Endothelial cell of umbilical vein (primary cell): ENCODE results near the gene SH3PXD2B. TPM values are rescaled to one million over a fixed set of nuclear protein-coding genes. Genes with fewer than 3 reads are reported as not detected.

Experiments used
- BruUV-seq: library from RNA; stranded (reverse); fragments of 400-500 nt; replicated peaks from 2 replicates; lab custom pipeline; 2021; lab: Mats Ljungman, UMichigan
- CTCF ChIA-PET: fragments of 300-600, 350-600 bp; sonication (Branson Sonifier 250); formaldehyde crosslinking; loops from one replicate; lab custom pipeline; 2021; ENCODE audit warnings: antibody characterized with exemption, inconsistent platforms; lab: Charles Lee
- POLR2A ChIA-PET: fragments of 300-600, 350-600 bp; sonication (Branson Sonifier 250); formaldehyde crosslinking; loops from one replicate; lab custom pipeline; 2021; ENCODE audit warnings: antibody characterized with exemption, inconsistent platforms; lab: Charles Lee
- DNase-seq: peaks from one replicate; pipeline ENCODE4 v3.0.0-alpha.2; 2011; ENCODE audit warnings: low read depth, low spot score
- FAIRE-seq: peaks from 2 replicates; lab custom pipeline; 2011; peaks lifted over from hg19 to GRCh38; lab: Jason Lieb, UNC
- H2AFZ ChIP-seq: 2 replicates; pipeline ENCODE4 v1.6.0; 2012; ENCODE audit warnings: low read depth, low read length, control low read depth, inconsistent platforms
- H3K27ac ChIP-seq: 2 replicates; pipeline ENCODE4 v1.5.1; 2011; ENCODE audit warnings: low read depth, mild to moderate bottlenecking, control low read depth, low read length, moderate library complexity; ENCODE audit not compliant: insufficient read depth
- H3K27me3 ChIP-seq, 2 experiments: 2 replicates each; pipeline versions ENCODE4 v1.6.0 to v1.6.1; 2011; ENCODE audit warnings: low read length in 2 of 2, mixed read lengths in 1 of 2; ENCODE audit not compliant: control insufficient read depth in 2 of 2, insufficient read depth in 2 of 2
- H3K36me3 ChIP-seq, 2 experiments: 2 replicates in 1 of 2; 3 replicates in 1 of 2; pipeline ENCODE4 v1.5.1; 2011; ENCODE audit warnings: low read length in 2 of 2, mild to moderate bottlenecking in 1 of 2, moderate library complexity in 1 of 2; ENCODE audit not compliant: control insufficient read depth in 2 of 2, insufficient read depth in 2 of 2; ENCODE audit errors: extremely low read depth in 1 of 2
- H3K4me1 ChIP-seq: 3 replicates; pipeline ENCODE4 v1.5.1; 2011; ENCODE audit warnings: mild to moderate bottlenecking, low read length; ENCODE audit not compliant: control insufficient read depth, insufficient read depth; ENCODE audit errors: extremely low read depth
- H3K4me2 ChIP-seq: 2 replicates; pipeline ENCODE4 v1.6.1; 2011; ENCODE audit warnings: low read length, control low read depth, mixed read lengths; ENCODE audit not compliant: insufficient read depth
- H3K4me3 ChIP-seq, 3 experiments: fragments of 200-600 bp in 1 of 3; sonication (generic), shearing (Covaris generic) in 1 of 3; replicated peaks in 1 of 3; 2 replicates each; pipeline ENCODE4 v1.5.1; 2011 to 2016; ENCODE audit warnings: control low read depth in 3 of 3, low read length in 3 of 3, mild to moderate bottlenecking in 2 of 3, inconsistent platforms in 1 of 3, low read depth in 1 of 3, moderate library complexity in 1 of 3; ENCODE audit not compliant: insufficient read depth in 1 of 3
- H3K79me2 ChIP-seq: 2 replicates; pipeline ENCODE4 v1.6.0; 2012; ENCODE audit warnings: low read length, inconsistent platforms; ENCODE audit not compliant: control insufficient read depth, insufficient read depth
- H3K9ac ChIP-seq: replicated peaks from 2 replicates; pipeline ENCODE3; 2011; ENCODE audit warnings: low read length, control low read depth; ENCODE audit not compliant: insufficient read depth; ENCODE audit errors: extremely low read depth
- H3K9me1 ChIP-seq: replicated peaks from 3 replicates; pipeline ENCODE4 v1.6.0; 2011; ENCODE audit warnings: mild to moderate bottlenecking, low read length; ENCODE audit not compliant: control insufficient read depth, insufficient read depth; ENCODE audit errors: extremely low read depth
- H3K9me3 ChIP-seq: replicated peaks from 2 replicates; pipeline ENCODE4 v1.5.1; 2012; ENCODE audit warnings: low read length, inconsistent platforms; ENCODE audit not compliant: control insufficient read depth, insufficient read depth
- H4K20me1 ChIP-seq: replicated peaks from 2 replicates; pipeline ENCODE3; 2011; ENCODE audit warnings: mild to moderate bottlenecking, low read length; ENCODE audit not compliant: control insufficient read depth, insufficient read depth; ENCODE audit errors: extremely low read depth
- CTCF ChIP-seq, 2 donors: IDR thresholded peaks; 1 replicate in 1 of 2; 2 replicates in 1 of 2; pipeline ENCODE4 v1.5.1; 2011; ENCODE audit warnings: low read length in 2 of 2, mild to moderate bottlenecking in 2 of 2, moderate library complexity in 2 of 2, control low read depth in 1 of 2, inconsistent platforms in 1 of 2, low read depth in 1 of 2; ENCODE audit not compliant: insufficient read depth in 1 of 2; ENCODE audit errors: extremely low read depth in 1 of 2
- EZH2 ChIP-seq: IDR thresholded peaks from 2 replicates; pipeline ENCODE4 v1.6.1; 2012; ENCODE audit warnings: borderline replicate concordance, low read depth, mild to moderate bottlenecking, moderate library complexity, low read length, inconsistent platforms; ENCODE audit not compliant: severe bottlenecking
- FOS ChIP-seq: IDR thresholded peaks from 2 replicates; pipeline ENCODE4 v1.6.1; 2011; ENCODE audit warnings: mild to moderate bottlenecking, low read length, moderate library complexity, borderline replicate concordance; ENCODE audit not compliant: insufficient read depth
- GATA2 ChIP-seq: IDR thresholded peaks from 2 replicates; pipeline ENCODE4 v1.7.0; 2011; ENCODE audit warnings: low read depth, mild to moderate bottlenecking, moderate library complexity, mixed read lengths, low read length; ENCODE audit not compliant: insufficient read length, insufficient read depth
- JUN ChIP-seq: IDR thresholded peaks from 2 replicates; pipeline ENCODE4 v1.6.1; 2011; ENCODE audit warnings: borderline replicate concordance, low read depth; ENCODE audit not compliant: insufficient read length, insufficient read depth
- MAX ChIP-seq: IDR thresholded peaks from 2 replicates; pipeline ENCODE4 v1.6.1; 2011; ENCODE audit not compliant: insufficient read depth, insufficient read length
- MYC ChIP-seq: IDR thresholded peaks from one replicate; pipeline ENCODE4 v1.6.1; 2011; ENCODE audit warnings: mild to moderate bottlenecking, low read depth, low read length
- POLR2A ChIP-seq: IDR thresholded peaks from 2 replicates; pipeline ENCODE4 v1.6.1; 2012; ENCODE audit warnings: low read depth, mild to moderate bottlenecking, control low read depth, low read length
- POLR2AphosphoS5 ChIP-seq: IDR thresholded peaks from 2 replicates; pipeline ENCODE4 v1.6.1; 2012; ENCODE audit warnings: low read depth, mild to moderate bottlenecking, control low read depth, low read length, moderate library complexity; ENCODE audit not compliant: insufficient read depth
- dilution Hi-C: fragments of 300-500 bp; cut with MboI; formaldehyde crosslinking; loops from one replicate; pipeline ENCODE4 v1.15.0; 2019; ENCODE audit warnings: low sequenced_read_pairs; ENCODE audit not compliant: extremely low pct_ligation_motif_present
- intact Hi-C: fragments of 100-400 bp; cut with micrococcal nuclease; formaldehyde crosslinking; loops from one replicate; pipeline ENCODE4 v1.10.0; 2022
- polyA plus RNA-seq, 4 experiments: library from polyadenylated mRNA; depleted of rRNA in 3 of 4; stranded (reverse) in 3 of 4; unstranded in 1 of 4; fragments of >200 nt; gene quantifications; 2 replicates each; pipeline versions ENCODE4 v1.2.1 to v1.2.3, GENCODE V29; 2011 to 2012; ENCODE audit warnings: missing spikeins in 1 of 4
- total RNA-seq: library from RNA; stranded (reverse); gene quantifications from 2 replicates; pipeline ENCODE4 v1.2.3, GENCODE V29; 2021

The SH3PXD2B gene
- total and polyA plus RNA-seq, 2 donors (not counting 3 experiments of a cell fraction or from before 2014, with no cell fraction given) = 23.5 to 66.3 TPM

- no peak overlapping the region for H3K4me2 ChIP-seq
- no peaks in the 10 kb centered on the region for H3K27me3 ChIP-seq
- H3K27ac ChIP-seq = no peak overlapping the region
- intact Hi-C loops = no loop called here
- FAIRE-seq = no peak
- no peak overlapping the region for H2AFZ ChIP-seq
- no peak overlapping the region for H3K4me3 ChIP-seq
- dilution Hi-C loops = no loop called here
- TF ChIP-seq EZH2 (no peak), FOS (no peak), MAX (no peak), CTCF (IDR thresholded peaks at IDR 0.05; ENCODE audit: extremely low read depth in 1 of 2, insufficient read depth in 1 of 2, low read depth in 1 of 2, low read length in 2 of 2) (no peak), POLR2AphosphoS5 (no peak), MYC (no peak), JUN (no peak), POLR2A (no peak), GATA2 (no peak)
- no TSS peak for BruUV-seq
- no peaks in the 10 kb centered on the region for H3K9me1 ChIP-seq
- H3K9ac ChIP-seq = no peak overlapping the region
- no peaks in the 10 kb centered on the region for H4K20me1 ChIP-seq
- no peaks in the 10 kb centered on the region for H3K4me1 ChIP-seq
- POLR2A ChIA-PET = interaction anchor here (0.6 kb wide), 1 partner anchor 300 kb away, joined by 8 read pairs; no protein-coding TSS in a partner anchor
- DNase-seq = no peak
- H3K9me3 ChIP-seq = no peaks in the 10 kb centered on the region
- H3K36me3 ChIP-seq = peaks cover 3 to 11% of the 10 kb centered on the region in 2 experiments
- H3K79me2 ChIP-seq = no peaks in the 10 kb centered on the region
- CTCF ChIA-PET = interaction anchor here (0.9 to 2.1 kb wide), 5 partner anchors 13 to 326 kb away, joined by 3 to 5 read pairs (median 4); no protein-coding TSS in a partner anchor
Observed at GRCh38 chr5:172371684-172372083, 82.6 kb downstream of the SH3PXD2B start.
